GM21737 (cell line): ENCODE results near the gene UBE2L3.
"Not testable (repeated sequence)": the region's sequence is repeated elsewhere in the genome, so short reads cannot be mapped to it uniquely, and the experiment has no call there.

ENCODE experiments used
- ATAC-seq: cut with Tn5 transposase; IDR thresholded peaks from one replicate; pipeline ENCODE4 v1.9.1; 2021; ENCODE audit warnings: mild to moderate bottlenecking, moderate library complexity; ENCODE audit not compliant: unreplicated experiment

The UBE2L3 gene

GRCh38 chr22:21642584-21643448 is 75.3 kb downstream of the UBE2L3 start:
- ATAC-seq = no peak

GRCh38 chr22:21643533-21644357 is 76.2 kb downstream of the UBE2L3 start:
- no peak for ATAC-seq

- not testable (repeated sequence) for ATAC-seq
Measured at GRCh38 chr22:21645513-21645912, 78.0 kb downstream of the UBE2L3 start.

- no peak for ATAC-seq
Measured at GRCh38 chr22:21646608-21647590, 79.4 kb downstream of the UBE2L3 start.

- ATAC-seq = no peak
Measured at GRCh38 chr22:21650280-21650679, 82.8 kb downstream of the UBE2L3 start.

- no peak for ATAC-seq
Measured at GRCh38 chr22:21650823-21651520, 83.5 kb downstream of the UBE2L3 start.

GRCh38 chr22:21651521-21652009 is 84.1 kb downstream of the UBE2L3 start:
- peak; percentile 29 for ATAC-seq

- ATAC-seq = peak; percentile 76
Measured at GRCh38 chr22:21652010-21652546, 84.6 kb downstream of the UBE2L3 start.

GRCh38 chr22:21652547-21653545 is 85.3 kb downstream of the UBE2L3 start:
- ATAC-seq = peak; percentile 3

GRCh38 chr22:21657020-21657359 is 89.5 kb downstream of the UBE2L3 start:
- ATAC-seq = no peak

GRCh38 chr22:21657360-21658032 is 90.0 kb downstream of the UBE2L3 start:
- ATAC-seq = peak; percentile 57

GRCh38 chr22:21659864-21660525 is 92.5 kb downstream of the UBE2L3 start:
- no peak for ATAC-seq

- ATAC-seq = no peak
Measured at GRCh38 chr22:21660904-21661303, 93.4 kb downstream of the UBE2L3 start.

GRCh38 chr22:21661991-21662390 is 94.5 kb downstream of the UBE2L3 start:
- ATAC-seq = no peak

- ATAC-seq = no peak
Measured at GRCh38 chr22:21663738-21664137, 96.2 kb downstream of the UBE2L3 start.

- ATAC-seq = no peak
Measured at GRCh38 chr22:21665047-21665851, 97.7 kb downstream of the UBE2L3 start.

- ATAC-seq = no peak
Measured at GRCh38 chr22:21666786-21667185, 99.3 kb downstream of the UBE2L3 start.
